Mesothelial cell of epicardium (in vitro differentiated cells): Measurements from ENCODE around the gene MYL12B. TPM values are rescaled to one million over a fixed set of nuclear protein-coding genes. Genes with fewer than 3 reads are reported as not detected.
A peak's percentile ranks its signal among the peaks of the same experiment; 100 is the strongest.

Source experiments
- DNase-seq, 2 experiments: peaks; one replicate each; pipeline ENCODE4 v3.0.0; 2021; ENCODE audit warnings: low spot score in 2 of 2; ENCODE audit not compliant: unreplicated experiment in 2 of 2
- H3K27ac Mint-ChIP-seq: 2 replicates; pipeline ENCODE4 v1.8.0; 2021; ENCODE audit warnings: mixed read lengths
- H3K27me3 Mint-ChIP-seq: 2 replicates; pipeline ENCODE4 v1.8.0; 2021; ENCODE audit warnings: low read depth, mixed read lengths
- H3K36me3 Mint-ChIP-seq: 2 replicates; pipeline ENCODE4 v1.8.0; 2021; ENCODE audit warnings: mixed read lengths
- H3K4me1 Mint-ChIP-seq: 2 replicates; pipeline ENCODE4 v1.8.0; 2021; ENCODE audit warnings: mixed read lengths
- H3K4me3 Mint-ChIP-seq: 2 replicates; pipeline ENCODE4 v1.8.0; 2021; ENCODE audit warnings: mild to moderate bottlenecking, moderate library complexity, mixed read lengths
- H3K9me3 Mint-ChIP-seq: 2 replicates; pipeline ENCODE4 v1.8.0; 2021; ENCODE audit warnings: mixed read lengths
- CTCF ChIP-seq: fragments of 200-600 bp; sonication (generic); IDR thresholded peaks from one replicate; pipeline ENCODE4 v1.5.0; 2021; ENCODE audit warnings: antibody characterized with exemption; ENCODE audit not compliant: unreplicated experiment
- total RNA-seq: library from RNA; stranded (reverse); gene quantifications from 3 replicates; pipeline ENCODE4 v1.2.1, GENCODE V29; 2021

MYL12B gene
- total RNA-seq, 1 donor from 2014 or later, result 225 TPM

- peak overlapping the region; percentile 48 for H3K27ac Mint-ChIP-seq
- H3K9me3 Mint-ChIP-seq, result peaks cover 9% of the 10 kb centered on the region
- no peak for TF ChIP-seq CTCF
- DNase-seq, result no peak
- H3K4me1 Mint-ChIP-seq, result peaks cover 48% of the 10 kb centered on the region
- H3K4me3 Mint-ChIP-seq, result no peak overlapping the region
- no peaks in the 10 kb centered on the region for H3K27me3 Mint-ChIP-seq
- H3K36me3 Mint-ChIP-seq, result peaks cover 17% of the 10 kb centered on the region
Observed at GRCh38 chr18:3321133-3321812, 59.3 kb downstream of the MYL12B start.

GRCh38 chr18:3323900-3324299 is 62.0 kb downstream of the MYL12B start:
- DNase-seq, result no peak
- Mint-ChIP-seq H3K4me3 (no peak overlapping the region), H3K4me1 (peaks cover 48% of the 10 kb centered on the region), H3K27me3 (no peaks in the 10 kb centered on the region), H3K36me3 (peaks cover 4% of the 10 kb centered on the region), H3K9me3 (no peaks in the 10 kb centered on the region), H3K27ac (peak overlapping the region; percentile 39)
- no peak for TF ChIP-seq CTCF

Other genes starting within 250 kb of the MYL12B start
- 39.3 to 44.9 TPM (median 42.2 TPM) in 3 replicates for gene LPIN2, start 249.0 kb upstream of the MYL12B start, total RNA-seq
- 1.2 to 2.8 TPM (median 2.1 TPM) in 3 replicates for gene MYOM1, start 42.2 kb upstream of the MYL12B start, total RNA-seq
- 217 to 222 TPM (median 220 TPM) in 3 replicates for gene MYL12A, start 14.3 kb upstream of the MYL12B start, total RNA-seq
- 96.6 to 110 TPM (median 103 TPM) in 3 replicates for gene TGIF1, start 188.0 kb downstream of the MYL12B start, total RNA-seq